IgD-negative memory B cell (primary cell): ENCODE results near the gene CLVS2. TPM values are rescaled to one million over a fixed set of nuclear protein-coding genes. Genes with fewer than 3 reads are reported as not detected.

ENCODE experiments used
- H3K27ac Mint-ChIP-seq, 3 donors: one replicate each; pipeline ENCODE4 v1.8.0; 2020 to 2022; ENCODE audit warnings: mild to moderate bottlenecking in 3 of 3, mixed read lengths in 3 of 3, moderate library complexity in 1 of 3
- H3K27me3 Mint-ChIP-seq: one replicate; pipeline ENCODE4 v1.8.0; 2021; ENCODE audit warnings: mixed read lengths
- H3K36me3 Mint-ChIP-seq: one replicate; pipeline ENCODE4 v1.8.0; 2020; ENCODE audit warnings: mild to moderate bottlenecking, mixed read lengths
- H3K4me1 Mint-ChIP-seq, 3 donors: one replicate each; pipeline ENCODE4 v1.8.0; 2020 to 2022; ENCODE audit warnings: mixed read lengths in 3 of 3, mild to moderate bottlenecking in 1 of 3
- H3K4me3 Mint-ChIP-seq, 4 donors: one replicate each; pipeline ENCODE4 v1.8.0; 2020 to 2022; ENCODE audit warnings: mild to moderate bottlenecking in 4 of 4, mixed read lengths in 4 of 4, moderate library complexity in 3 of 4
- H3K9me3 Mint-ChIP-seq, 3 donors: one replicate each; pipeline ENCODE4 v1.8.0; 2020 to 2021; ENCODE audit warnings: mixed read lengths in 3 of 3, mild to moderate bottlenecking in 1 of 3
- polyA plus RNA-seq: library from polyadenylated mRNA; unstranded; fragments of 300-500 nt; fragmentation: Illumina TruSeq; gene quantifications from one replicate; pipeline ENCODE4 v1.2.3, GENCODE V29; 2021

CLVS2 gene
- polyA plus RNA-seq, result not detected

DNA sequence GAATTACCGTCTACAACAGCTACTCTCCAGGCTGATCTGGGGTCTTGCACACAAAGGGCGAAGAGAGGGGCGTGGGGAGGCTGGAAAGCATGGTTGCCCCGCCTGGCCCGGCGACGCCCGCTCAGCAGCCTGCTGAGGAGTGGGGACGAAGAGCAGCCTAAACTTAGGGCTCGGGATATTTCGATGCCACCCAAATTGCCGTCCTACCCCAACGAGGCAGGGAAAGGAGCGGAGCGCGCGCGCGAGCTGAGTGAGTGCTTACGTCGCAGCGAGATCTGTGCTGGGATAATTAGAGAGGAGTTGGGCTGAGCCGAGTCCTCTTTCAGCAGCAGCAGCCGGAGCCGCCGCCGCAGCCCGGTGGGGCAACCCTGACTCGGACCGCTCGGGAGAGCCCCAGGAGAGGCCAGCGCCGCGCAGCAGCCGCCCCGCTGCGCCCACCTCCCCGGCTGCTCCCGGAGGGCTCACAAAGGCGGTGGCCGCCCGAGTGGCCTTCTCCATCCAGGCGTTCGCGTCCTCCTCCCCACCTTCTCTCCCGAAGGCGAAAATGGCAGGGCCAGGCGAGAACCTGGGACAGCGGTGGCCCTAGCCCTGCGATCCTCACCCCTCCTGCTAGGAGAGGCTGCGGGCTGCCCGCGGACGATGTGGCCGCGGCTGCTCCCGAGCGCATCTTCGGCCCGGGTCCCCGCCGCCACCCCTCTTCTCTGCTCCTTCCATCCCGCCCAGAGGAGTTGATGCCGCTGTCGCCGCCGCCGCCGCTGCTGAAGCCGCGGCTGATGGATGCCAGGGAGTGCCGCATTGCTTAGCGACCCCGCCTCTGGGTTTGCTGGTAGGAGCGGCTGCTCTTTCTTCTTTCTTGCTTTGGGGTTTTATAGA, at the start of gene CLVS2:
Gene CLVS2, plus strand, starts transcription at position 315 of the 873 bp plus-strand sequence. CDS start 1,543 bp downstream, outside the sequence.
- H3K36me3 Mint-ChIP-seq, result no peaks in the 10 kb centered on the region
- peaks cover 12% of the 10 kb centered on the region for H3K27me3 Mint-ChIP-seq
- H3K4me1 Mint-ChIP-seq, result peaks cover 0 to 7% (median 2%) of the 10 kb centered on the region in 3 donors
- no peak within 1 kb of the TSS for H3K27ac Mint-ChIP-seq
- H3K9me3 Mint-ChIP-seq, result peaks cover 0 to 2% (median 1%) of the 10 kb centered on the region in 3 donors
- peak within 1 kb of the TSS in 1 of 4 donors; percentile 55 for H3K4me3 Mint-ChIP-seq

DNA sequence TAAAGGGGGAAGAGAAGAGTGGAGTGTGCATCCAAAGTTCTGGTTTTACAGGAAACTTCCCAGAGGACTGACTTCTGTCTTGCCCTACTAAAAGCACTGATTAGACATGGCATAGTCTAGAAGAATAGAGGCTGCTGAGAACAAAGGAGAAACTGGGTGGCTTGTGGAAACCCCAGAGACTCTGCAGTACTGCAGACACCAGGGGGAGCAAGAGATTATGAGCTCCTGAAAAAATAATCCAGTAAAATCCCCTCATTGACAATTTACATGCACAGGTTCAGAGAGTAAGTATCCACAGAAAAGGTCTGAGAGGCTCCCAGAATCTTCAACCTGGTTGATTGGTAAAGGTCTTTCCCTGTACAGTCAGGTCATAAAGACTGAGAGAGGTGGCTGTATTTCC, 48.7 kb upstream of the CLVS2 start:
- Mint-ChIP-seq H3K4me1 (no peaks in the 10 kb centered on the region), H3K27ac (no peak overlapping the region), H3K9me3 (peaks cover 0 to 6% (median 2%) of the 10 kb centered on the region in 3 donors), H3K36me3 (no peaks in the 10 kb centered on the region), H3K27me3 (no peaks in the 10 kb centered on the region), H3K4me3 (no peak overlapping the region)

DNA sequence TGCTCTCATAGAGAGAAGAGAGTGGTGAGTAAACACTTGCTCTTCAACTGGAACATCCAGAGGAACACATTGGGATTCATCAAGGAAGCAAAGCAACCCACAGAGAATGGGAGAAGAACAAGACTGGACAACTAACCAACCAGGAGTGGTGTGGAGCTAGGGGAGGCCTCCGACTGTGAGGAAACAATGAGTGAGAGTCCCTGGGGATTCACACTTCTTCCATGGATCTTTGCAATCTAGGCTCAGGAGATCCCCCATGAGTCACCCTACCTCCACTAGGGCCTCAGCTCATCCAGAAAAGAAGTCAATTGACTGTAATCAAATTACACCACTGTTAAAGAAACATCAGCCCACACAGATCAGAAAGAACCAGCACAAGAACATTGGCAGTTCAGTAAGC, 42.3 kb upstream of the CLVS2 start:
- Mint-ChIP-seq H3K27ac (no peak overlapping the region), H3K36me3 (no peaks in the 10 kb centered on the region), H3K27me3 (no peaks in the 10 kb centered on the region), H3K9me3 (peaks cover 2 to 39% (median 7%) of the 10 kb centered on the region in 3 donors), H3K4me1 (no peaks in the 10 kb centered on the region), H3K4me3 (no peak overlapping the region)

- H3K9me3 Mint-ChIP-seq, result peaks cover 6 to 50% (median 15%) of the 10 kb centered on the region in 3 donors
- no peaks in the 10 kb centered on the region for H3K36me3 Mint-ChIP-seq
- no peak overlapping the region for H3K27ac Mint-ChIP-seq
- no peaks in the 10 kb centered on the region for H3K4me1 Mint-ChIP-seq
- H3K4me3 Mint-ChIP-seq, result no peak overlapping the region
- H3K27me3 Mint-ChIP-seq, result no peaks in the 10 kb centered on the region
Observed at GRCh38 chr6:122956376-122956775, 39.7 kb upstream of the CLVS2 start.

DNA sequence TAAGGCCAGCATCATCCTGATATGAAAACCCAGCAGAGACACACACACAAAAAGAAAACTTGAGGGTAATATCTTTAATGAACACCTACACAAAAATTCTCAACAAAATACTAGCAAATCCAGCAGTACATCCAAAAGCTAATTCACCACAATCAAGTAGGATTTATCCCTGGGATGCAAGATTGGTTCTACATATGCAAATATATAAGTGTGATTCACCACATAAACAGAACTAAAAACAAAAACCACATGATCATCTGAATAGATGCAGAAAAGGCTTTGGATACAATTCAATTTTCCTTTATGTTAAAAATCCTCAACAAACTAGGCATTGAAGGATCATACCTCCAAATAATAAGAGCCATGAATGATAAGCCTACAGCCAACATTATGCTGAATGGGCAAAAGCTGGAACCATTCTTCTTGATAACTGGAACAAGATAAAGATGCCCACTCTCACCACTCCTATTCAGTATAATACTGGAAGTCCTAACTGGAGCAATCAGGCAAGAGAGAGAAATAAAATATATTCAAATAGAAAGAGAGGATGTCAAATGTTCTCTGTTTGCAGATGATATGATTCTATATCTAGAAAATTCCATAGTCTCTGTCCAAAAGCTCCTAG, 33.9 kb upstream of the CLVS2 start:
- H3K9me3 Mint-ChIP-seq, result peaks cover 8 to 41% (median 12%) of the 10 kb centered on the region in 3 donors
- no peak overlapping the region for H3K27ac Mint-ChIP-seq
- H3K4me1 Mint-ChIP-seq, result no peaks in the 10 kb centered on the region
- H3K36me3 Mint-ChIP-seq, result no peaks in the 10 kb centered on the region
- H3K4me3 Mint-ChIP-seq, result no peak overlapping the region
- no peaks in the 10 kb centered on the region for H3K27me3 Mint-ChIP-seq

GRCh38 chr6:122969999-122970533, 26.0 kb upstream of the CLVS2 start:
- Mint-ChIP-seq H3K4me1 (peaks cover 0 to 4% (median 3%) of the 10 kb centered on the region in 3 donors), H3K27me3 (no peaks in the 10 kb centered on the region), H3K36me3 (no peaks in the 10 kb centered on the region), H3K9me3 (peaks cover 0 to 3% (median 0%) of the 10 kb centered on the region in 3 donors), H3K27ac (no peak overlapping the region), H3K4me3 (no peak overlapping the region)

DNA sequence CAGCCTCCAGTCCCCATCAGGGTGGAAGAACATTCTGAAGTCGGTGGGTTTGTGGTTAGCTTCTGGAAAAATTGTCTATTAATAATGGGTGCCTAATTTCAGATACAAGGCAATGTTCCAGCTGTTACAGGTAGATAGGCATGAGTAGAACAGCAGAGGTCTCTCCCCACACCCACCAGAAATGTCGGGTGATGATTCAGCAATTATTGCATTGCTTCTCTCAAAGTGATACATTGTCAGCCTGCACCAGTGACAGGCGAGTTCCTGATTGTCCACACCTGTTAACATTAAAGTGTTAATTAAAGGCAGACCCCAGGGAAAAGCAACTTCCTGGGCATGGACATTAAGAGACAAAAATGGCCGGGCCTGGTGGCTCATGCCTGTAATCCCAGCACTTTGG, 18.9 kb upstream of the CLVS2 start:
- H3K9me3 Mint-ChIP-seq, result peaks cover 0 to 4% (median 0%) of the 10 kb centered on the region in 3 donors
- H3K36me3 Mint-ChIP-seq, result no peaks in the 10 kb centered on the region
- peak overlapping the region in 1 of 4 donors; percentile 6 for H3K4me3 Mint-ChIP-seq
- H3K27ac Mint-ChIP-seq, result no peak overlapping the region
- H3K27me3 Mint-ChIP-seq, result no peaks in the 10 kb centered on the region
- peaks cover 0 to 4% (median 3%) of the 10 kb centered on the region in 3 donors for H3K4me1 Mint-ChIP-seq

DNA sequence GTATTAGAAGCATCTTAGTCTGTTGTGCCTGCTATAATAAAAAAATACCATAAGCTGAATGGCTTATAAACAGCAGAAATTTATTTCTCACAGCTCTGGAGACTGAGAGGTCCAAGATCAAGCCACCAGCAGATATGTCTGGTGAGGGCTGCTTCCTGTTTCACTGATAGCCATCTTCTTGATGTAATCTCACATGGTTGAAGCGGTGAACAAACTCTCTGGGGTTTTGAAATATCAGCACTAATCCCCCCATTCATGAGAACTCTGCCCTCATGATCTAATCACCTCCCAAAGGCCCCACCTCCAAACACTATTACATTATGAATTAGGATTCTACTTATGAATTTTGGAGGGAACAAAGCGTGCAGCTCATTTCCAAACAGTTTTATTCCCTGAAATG, 11.6 kb upstream of the CLVS2 start:
- Mint-ChIP-seq H3K27me3 (no peaks in the 10 kb centered on the region), H3K27ac (no peak overlapping the region), H3K4me1 (no peaks in the 10 kb centered on the region), H3K4me3 (no peak overlapping the region), H3K9me3 (peaks cover 0 to 8% (median 6%) of the 10 kb centered on the region in 3 donors), H3K36me3 (no peaks in the 10 kb centered on the region)

DNA sequence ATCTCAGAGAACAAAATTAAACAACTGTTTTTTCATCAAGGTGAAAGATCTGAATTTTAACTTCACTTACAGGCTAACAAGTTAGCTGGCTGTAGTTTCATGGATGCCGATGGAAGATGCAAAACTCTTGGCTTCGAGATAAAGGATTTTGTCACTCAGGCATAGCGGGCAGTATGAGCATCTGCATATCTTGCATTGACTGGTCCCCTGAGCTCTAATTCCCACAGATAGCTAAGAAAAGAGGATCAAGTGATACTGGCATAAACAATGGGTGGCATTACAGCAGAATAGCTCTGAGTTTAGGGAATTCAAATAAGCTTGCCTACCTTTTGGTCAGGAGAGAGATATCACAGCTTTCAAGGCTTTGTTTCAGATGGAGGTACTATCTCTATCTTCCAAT, 1.8 kb upstream of the CLVS2 start:
- peaks cover 0 to 5% (median 4%) of the 10 kb centered on the region in 3 donors for H3K9me3 Mint-ChIP-seq
- H3K27me3 Mint-ChIP-seq, result peaks cover 12% of the 10 kb centered on the region
- H3K36me3 Mint-ChIP-seq, result no peaks in the 10 kb centered on the region
- H3K4me1 Mint-ChIP-seq, result peaks cover 0 to 7% (median 2%) of the 10 kb centered on the region in 3 donors
- no peak overlapping the region for H3K27ac Mint-ChIP-seq
- H3K4me3 Mint-ChIP-seq, result no peak overlapping the region

- Mint-ChIP-seq H3K4me3 (peak overlapping the region in 1 of 4 donors; percentile 55), H3K27me3 (peaks cover 12% of the 10 kb centered on the region), H3K27ac (no peak overlapping the region), H3K36me3 (no peaks in the 10 kb centered on the region), H3K4me1 (peaks cover 0 to 7% (median 2%) of the 10 kb centered on the region in 3 donors), H3K9me3 (peaks cover 0 to 2% (median 0%) of the 10 kb centered on the region in 3 donors)
Observed at GRCh38 chr6:122996794-122997505, 915 bp downstream of the CLVS2 start.

DNA sequence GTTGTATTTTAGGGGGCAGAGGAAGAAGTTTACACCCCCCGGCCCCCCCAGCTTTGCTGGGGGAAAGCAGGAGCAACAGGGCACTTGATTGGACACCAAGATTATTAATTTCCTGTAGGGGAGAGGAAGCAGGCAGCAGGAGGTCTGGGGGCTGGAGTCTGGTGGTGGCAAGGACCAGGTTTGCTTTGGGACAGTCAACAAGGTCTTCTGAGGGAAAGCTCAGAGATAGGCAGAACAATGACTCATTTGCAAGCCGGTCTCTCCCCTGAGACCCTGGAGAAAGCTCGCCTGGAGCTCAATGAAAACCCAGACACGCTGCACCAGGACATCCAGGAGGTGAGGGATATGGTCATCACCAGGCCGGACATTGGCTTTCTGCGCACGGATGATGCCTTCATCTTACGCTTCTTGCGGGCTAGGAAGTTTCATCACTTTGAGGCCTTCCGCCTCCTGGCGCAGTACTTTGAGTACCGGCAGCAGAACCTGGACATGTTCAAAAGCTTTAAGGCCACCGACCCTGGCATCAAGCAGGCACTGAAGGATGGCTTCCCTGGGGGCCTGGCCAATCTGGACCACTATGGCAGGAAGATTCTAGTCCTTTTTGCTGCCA, 1.6 kb downstream of the CLVS2 start:
- H3K4me3 Mint-ChIP-seq, result no peak overlapping the region
- H3K4me1 Mint-ChIP-seq, result peaks cover 0 to 7% (median 2%) of the 10 kb centered on the region in 3 donors
- H3K27me3 Mint-ChIP-seq, result peaks cover 12% of the 10 kb centered on the region
- H3K9me3 Mint-ChIP-seq, result peaks cover 0 to 2% (median 0%) of the 10 kb centered on the region in 3 donors
- H3K27ac Mint-ChIP-seq, result no peak overlapping the region
- H3K36me3 Mint-ChIP-seq, result no peaks in the 10 kb centered on the region

DNA sequence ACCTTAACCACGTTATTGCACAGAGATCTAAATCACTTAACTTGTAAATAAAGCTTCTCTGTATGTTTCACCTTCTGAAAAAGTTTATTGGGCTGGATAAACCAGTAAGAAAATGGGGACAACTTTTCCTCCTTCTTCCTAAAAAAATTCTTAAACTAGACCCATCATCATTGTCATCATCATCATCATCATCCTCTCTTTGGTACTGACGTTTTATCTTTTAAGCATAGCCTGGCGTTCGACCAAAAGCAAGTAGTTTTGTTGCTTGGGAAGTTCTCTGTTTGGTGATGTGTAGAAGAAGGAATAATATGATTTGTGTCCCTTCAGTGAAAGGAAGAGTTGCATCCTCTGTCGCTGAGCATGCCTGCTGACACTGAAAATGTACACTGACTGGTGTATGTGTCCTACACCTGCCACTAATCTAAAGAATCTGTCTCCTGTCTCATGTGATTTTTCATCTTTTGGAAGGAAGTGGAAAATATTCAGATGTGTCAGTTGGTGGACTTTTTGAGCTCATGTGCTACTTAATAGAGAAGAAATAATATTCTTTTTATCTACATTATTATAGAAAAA, 2.5 kb downstream of the CLVS2 start:
- Mint-ChIP-seq H3K4me1 (peaks cover 0 to 7% (median 2%) of the 10 kb centered on the region in 3 donors), H3K36me3 (no peaks in the 10 kb centered on the region), H3K9me3 (peaks cover 0 to 2% (median 0%) of the 10 kb centered on the region in 3 donors), H3K27ac (no peak overlapping the region), H3K4me3 (no peak overlapping the region), H3K27me3 (peaks cover 12% of the 10 kb centered on the region)

GRCh38 chr6:123000244-123000770, 4.3 kb downstream of the CLVS2 start:
- Mint-ChIP-seq H3K9me3 (peaks cover 0 to 2% (median 0%) of the 10 kb centered on the region in 3 donors), H3K27me3 (peaks cover 11% of the 10 kb centered on the region), H3K4me1 (peaks cover 0 to 5% (median 2%) of the 10 kb centered on the region in 3 donors), H3K36me3 (no peaks in the 10 kb centered on the region), H3K27ac (no peak overlapping the region), H3K4me3 (no peak overlapping the region)

GRCh38 chr6:123001540-123001939, 5.5 kb downstream of the CLVS2 start:
- H3K4me3 Mint-ChIP-seq, result no peak overlapping the region
- no peaks in the 10 kb centered on the region for H3K36me3 Mint-ChIP-seq
- H3K4me1 Mint-ChIP-seq, result no peaks in the 10 kb centered on the region
- peaks cover 0 to 2% (median 0%) of the 10 kb centered on the region in 3 donors for H3K9me3 Mint-ChIP-seq
- H3K27ac Mint-ChIP-seq, result no peak overlapping the region
- peaks cover 5% of the 10 kb centered on the region for H3K27me3 Mint-ChIP-seq
